Heart left ventricle (tissue), 16 donors: Measurements from ENCODE around the gene PIK3CA. TPM values are rescaled to one million over a fixed set of nuclear protein-coding genes. Genes with fewer than 3 reads are reported as not detected.
"Not testable (repeated sequence)": the region's sequence is repeated elsewhere in the genome, so short reads cannot be mapped to it uniquely, and the experiment has no call there.

ENCODE experiments used
- ATAC-seq, 4 donors: fragments of 200-7000 bp; cut with Tn5 transposase; one replicate each; pipeline ENCODE4 v1.9.1; 2020 to 2022; ENCODE audit warnings: moderate library complexity in 4 of 4, mild to moderate bottlenecking in 3 of 4, moderate number of reproducible peaks in 1 of 4
- DNase-seq, 5 donors: peaks; one replicate each; pipeline ENCODE4 v3.0.0-alpha.2; 2020
- H3K27ac ChIP-seq, 12 donors: fragments of 200-600 bp; sonication (generic) in 4 of 12; one replicate each; pipeline versions ENCODE4 v1.5.0 to v1.8.0; 2016 to 2022; ENCODE audit warnings: mild to moderate bottlenecking in 2 of 12
- H3K27me3 ChIP-seq, 9 donors: fragments of 200-600 bp; sonication (generic) in 2 of 9; one replicate each; pipeline versions ENCODE4 v1.5.1 to v1.8.0; 2016 to 2022; ENCODE audit warnings: mild to moderate bottlenecking in 3 of 9
- H3K36me3 ChIP-seq, 9 donors: fragments of 200-600 bp; sonication (generic) in 2 of 9; one replicate each; pipeline versions ENCODE4 v1.5.0 to v1.8.0; 2018 to 2022; ENCODE audit warnings: mild to moderate bottlenecking in 2 of 9
- H3K4me1 ChIP-seq, 12 donors: fragments of 200-600 bp; sonication (generic) in 4 of 12; one replicate each; pipeline versions ENCODE4 v1.5.0 to v1.8.0; 2016 to 2022; ENCODE audit warnings: mild to moderate bottlenecking in 3 of 12
- H3K4me3 ChIP-seq, 12 donors: fragments of 200-600 bp; sonication (generic) in 4 of 12; one replicate each; pipeline versions ENCODE4 v1.5.0 to v1.8.0; 2017 to 2022; ENCODE audit warnings: mild to moderate bottlenecking in 9 of 12, moderate library complexity in 4 of 12
- H3K9me3 ChIP-seq, 12 donors: fragments of 200-600 bp; sonication (generic) in 4 of 12; one replicate each; pipeline versions ENCODE4 v1.5.0 to v1.8.0; 2016 to 2022; ENCODE audit warnings: mild to moderate bottlenecking in 1 of 12
- POLR2A ChIP-seq, 2 donors: fragments of 450-650 bp; IDR thresholded peaks; one replicate each; pipeline ENCODE4 v1.6.1; 2017; ENCODE audit warnings: antibody characterized with exemption in 2 of 2, mild to moderate bottlenecking in 2 of 2, moderate library complexity in 2 of 2
- WGBS, 4 donors: extraction: QIAGEN DNeasy Blood & Tissue Kit in 2 of 4; methylation state at CpG; one replicate each; pipeline versions ENCODE4 v1.1.5 to v1.1.7; 2013 to 2018; 5-methylcytosine and 5-hydroxymethylcytosine counted together
- intact Hi-C, 10 donors: fragments of 100-400 bp; cut with DNase I; formaldehyde crosslinking; loops; one replicate each; pipeline versions ENCODE4 v1.11.1 to v1.14.2; 2022
- polyA plus RNA-seq, 2 donors: library from polyadenylated mRNA; stranded (reverse); fragments of 200-250 nt; gene quantifications; one replicate each; pipeline ENCODE4 v1.2.3, GENCODE V29; 2013
- total RNA-seq, 9 donors: library from RNA; depleted of rRNA in 2 of 9; stranded (reverse); fragments of >200 nt in 2 of 9; fragmentation: NEBNext Ultra II Directional in 3 of 9; extraction: Animal tissue kit (Norgen Biotek cat#: 25700) in 3 of 9; gene quantifications; one replicate each; pipeline versions ENCODE4 v1.1.0 to v1.2.4, GENCODE V29; 2016 to 2023
- TF ChIP-seq, protein P1 (sequence below), 12 donors: fragments of 200-600 bp; sonication (generic) in 4 of 12; IDR thresholded peaks; one replicate each; pipeline versions ENCODE4 v1.5.0 to v1.8.0; 2018 to 2022; ENCODE audit warnings: antibody characterized with exemption in 12 of 12, mild to moderate bottlenecking in 5 of 12
- donor health status: ischemic (EF 13 %, LVEDD 7.1; RV severe dilation, severe dysfunction).
- donor health status: healthy with polysubstance abuse.
- donor health status: DM: no; HTN: yes; CAD: no.
- donor health status: DM: no; HTN: no; CAD: no.
- donor health status: ischemic (EF 25% LVEDD 6.9; RV normal size, moderate dysfunction).
- donor health status: ischemic (EF 25% LVEDD 5.7; RV mildly dilated, moderate dysfunction).
- donor health status: healthy.
- donor health status: DM: yes; HTN: yes; CAD: no.
- donor health status: ischemic (EF 35%, LVEDD 5.7; RV mildly dilated, moderate dysfunction).
- donor health status: nonischemic (EF 11% LVEDD 7.7; RV severe dilation, severe dysfunction).
- donor health status: DM: yes; HTN: yes; CAD: no.
- donor health status: PGD.
- donor health status: ischemic (EF 29% LVEDD 5.4; RV normal size, mild dysfunction).
- donor health status: nonischemic (EF 23%, LVEDD 6.1; RV moderate dilation, normal function).

The PIK3CA gene
- total and polyA plus RNA-seq, 11 donors: 3.1 to 28.0 (median 18.7) TPM

DNA sequence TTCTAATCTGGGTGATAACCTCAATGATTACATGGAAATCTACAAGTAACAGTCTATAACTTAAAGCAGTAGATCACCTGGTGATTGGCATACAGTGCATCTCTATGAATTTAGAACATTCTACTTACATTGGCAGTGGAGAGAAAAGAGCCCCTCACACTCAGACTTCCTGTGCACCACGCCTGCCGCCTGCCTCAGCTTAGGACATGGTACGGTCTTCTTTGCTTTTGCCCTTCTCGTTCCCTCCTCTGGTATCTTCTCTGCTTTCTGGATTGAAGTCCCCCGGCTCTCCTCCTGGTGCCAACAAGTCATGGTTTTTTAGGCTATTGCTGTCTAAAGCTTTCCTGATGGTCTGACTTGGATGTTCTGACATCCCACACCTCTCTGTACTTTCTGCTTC is 110.7 kb downstream of the PIK3CA start:
- WGBS, 4 donors: 75 to 88% (median 82%) methylated on average over 5 of the region's 5 CpGs
- no peak for ATAC-seq

DNA sequence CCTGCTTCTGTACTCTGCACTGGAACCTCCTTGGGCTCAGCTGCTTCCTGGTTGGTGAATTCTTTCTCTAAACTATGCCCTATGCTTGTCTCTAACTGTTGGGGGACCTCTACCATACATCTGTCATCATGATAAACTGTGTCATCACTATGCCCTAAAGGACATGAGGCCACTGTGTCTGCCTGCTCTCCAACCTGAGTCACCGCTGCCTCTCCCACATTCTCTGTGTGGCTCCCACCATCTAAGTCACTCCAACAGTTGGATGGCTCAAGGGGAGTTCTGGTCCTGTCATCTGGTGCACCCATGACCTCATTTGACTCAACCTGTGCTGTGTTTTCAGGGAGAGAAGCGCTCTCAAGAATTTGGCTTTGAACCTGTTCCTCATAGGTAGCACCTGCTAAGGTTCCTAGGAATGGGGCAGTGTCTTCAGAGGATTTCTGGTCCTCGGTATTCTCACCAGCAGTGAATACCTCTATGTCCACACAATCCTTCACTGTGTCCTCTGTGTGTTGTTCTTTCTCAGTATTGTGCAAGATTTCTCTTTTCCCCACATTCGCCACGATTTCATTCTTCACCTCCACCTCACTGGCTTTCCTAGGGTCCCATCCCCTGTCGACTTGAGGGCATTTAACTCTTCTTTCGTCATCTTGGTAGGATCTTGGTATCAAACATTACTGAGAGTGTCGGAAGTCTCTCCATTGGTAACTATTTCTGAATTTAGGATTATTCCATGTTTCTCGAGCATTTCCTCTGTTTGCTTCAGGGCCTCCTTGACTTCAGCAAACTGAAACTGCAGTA is 112.0 kb downstream of the PIK3CA start:
- DNase-seq, ATAC-seq, H3K36me3 ChIP-seq, H3K27me3 ChIP-seq, H3K4me1 ChIP-seq: not testable (repeated sequence)
- peak overlapping the region in 5 of 12 donors; percentile 47 to 84 (median 69) for H3K4me3 ChIP-seq
- H3K9me3 ChIP-seq: peaks cover 0 to 33% (median 2%) of the 10 kb centered on the region in 12 donors
- H3K27ac ChIP-seq: peak overlapping the region in 1 of 12 donors; percentile 59
- intact Hi-C loops: loop anchor here in 3 of 10 donors (2.0 to 10.0 kb wide), 3 partner anchors 55 to 113 kb away; partner anchors contain the start of gene PIK3CA (in 2 of the 3)
- WGBS, 4 donors: 97 to 99% (median 98%) methylated on average over 9 of the region's 9 CpGs

More for the DNA sequence above, 110.7 kb downstream of the PIK3CA start:
- Histone ChIP-seq H3K9me3 (peaks cover 0 to 33% (median 2%) of the 10 kb centered on the region in 12 donors), H3K4me1 (peaks cover 0 to 7% (median 0%) of the 10 kb centered on the region in 12 donors), H3K27me3 (no peaks in the 10 kb centered on the region), H3K27ac (no peak overlapping the region), H3K36me3 (no peaks in the 10 kb centered on the region), H3K4me3 (no peak overlapping the region)
- intact Hi-C loops: no loop called here
- no peak for DNase-seq
- TF ChIP-seq POLR2A (IDR thresholded peaks at IDR 0.05): no peak
- TF ChIP-seq, protein P1, sequence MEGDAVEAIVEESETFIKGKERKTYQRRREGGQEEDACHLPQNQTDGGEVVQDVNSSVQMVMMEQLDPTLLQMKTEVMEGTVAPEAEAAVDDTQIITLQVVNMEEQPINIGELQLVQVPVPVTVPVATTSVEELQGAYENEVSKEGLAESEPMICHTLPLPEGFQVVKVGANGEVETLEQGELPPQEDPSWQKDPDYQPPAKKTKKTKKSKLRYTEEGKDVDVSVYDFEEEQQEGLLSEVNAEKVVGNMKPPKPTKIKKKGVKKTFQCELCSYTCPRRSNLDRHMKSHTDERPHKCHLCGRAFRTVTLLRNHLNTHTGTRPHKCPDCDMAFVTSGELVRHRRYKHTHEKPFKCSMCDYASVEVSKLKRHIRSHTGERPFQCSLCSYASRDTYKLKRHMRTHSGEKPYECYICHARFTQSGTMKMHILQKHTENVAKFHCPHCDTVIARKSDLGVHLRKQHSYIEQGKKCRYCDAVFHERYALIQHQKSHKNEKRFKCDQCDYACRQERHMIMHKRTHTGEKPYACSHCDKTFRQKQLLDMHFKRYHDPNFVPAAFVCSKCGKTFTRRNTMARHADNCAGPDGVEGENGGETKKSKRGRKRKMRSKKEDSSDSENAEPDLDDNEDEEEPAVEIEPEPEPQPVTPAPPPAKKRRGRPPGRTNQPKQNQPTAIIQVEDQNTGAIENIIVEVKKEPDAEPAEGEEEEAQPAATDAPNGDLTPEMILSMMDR (IDR thresholded peaks at IDR 0.05): no peak

DNA sequence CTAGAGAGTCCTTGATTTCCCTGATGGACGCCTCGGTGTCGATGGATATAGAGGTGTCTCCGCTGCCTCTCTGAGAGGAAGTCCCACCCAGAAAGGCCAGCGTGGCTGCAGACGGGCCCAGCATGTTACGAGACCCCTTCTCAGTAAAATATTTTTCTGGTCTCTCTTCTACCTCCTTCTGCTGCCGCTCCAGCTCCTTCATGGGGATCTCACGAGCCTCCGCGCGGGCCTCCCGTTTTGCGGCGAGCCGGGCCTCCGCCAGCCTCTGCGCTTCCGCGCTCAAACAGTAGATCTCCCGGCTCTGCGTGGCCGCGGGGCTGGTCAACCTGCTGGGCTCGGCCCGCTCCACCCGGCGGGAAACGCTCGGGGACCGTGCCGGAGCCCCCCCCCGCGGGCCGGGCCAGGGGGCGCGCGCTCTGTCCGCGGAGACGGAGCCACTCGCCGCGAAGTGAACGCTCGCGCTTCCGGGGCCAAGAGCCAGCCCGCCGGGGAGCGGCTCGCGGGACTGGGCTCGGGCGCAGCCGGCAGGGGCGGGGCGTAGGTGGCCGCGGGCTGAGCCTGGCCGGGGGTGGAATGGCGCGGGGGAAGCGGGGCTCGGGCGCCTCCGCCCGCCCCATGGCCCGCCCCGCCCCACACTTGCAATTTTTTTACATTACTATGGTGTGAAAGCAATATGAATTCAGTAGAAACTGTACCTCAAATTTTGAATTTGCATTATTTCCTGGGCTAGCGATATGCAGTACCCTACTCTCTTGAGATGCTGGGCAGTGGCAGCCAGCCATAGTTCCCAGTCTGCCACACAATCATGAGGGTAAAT is 113.0 kb downstream of the PIK3CA start:
- intact Hi-C loops: loop anchor here in 3 of 10 donors (2.0 to 10.0 kb wide), 3 partner anchors 54 to 114 kb away; partner anchors contain the start of gene PIK3CA (in 2 of the 3)
- TF ChIP-seq, protein P1 (IDR thresholded peaks at IDR 0.05): no peak
- TF ChIP-seq POLR2A (IDR thresholded peaks at IDR 0.05): peak in 1 of 2 donors; percentile 63
- Histone ChIP-seq H3K27me3 (no peaks in the 10 kb centered on the region), H3K36me3 (no peaks in the 10 kb centered on the region), H3K9me3 (peaks cover 0 to 33% (median 2%) of the 10 kb centered on the region in 12 donors), H3K27ac (peak overlapping the region in 11 of 12 donors; percentile 25 to 81 (median 70)), H3K4me1 (peaks cover 0 to 7% (median 0%) of the 10 kb centered on the region in 12 donors), H3K4me3 (peak overlapping the region; percentile 22 to 85 (median 72))
- 6 to 25% (median 14%) methylated on average over 34 to 71 of the region's 71 CpGs for WGBS, 4 donors
- DNase-seq (peak; percentile 76 to 92 (median 85)), ATAC-seq (peak; percentile 86 to 100 (median 98))

DNA sequence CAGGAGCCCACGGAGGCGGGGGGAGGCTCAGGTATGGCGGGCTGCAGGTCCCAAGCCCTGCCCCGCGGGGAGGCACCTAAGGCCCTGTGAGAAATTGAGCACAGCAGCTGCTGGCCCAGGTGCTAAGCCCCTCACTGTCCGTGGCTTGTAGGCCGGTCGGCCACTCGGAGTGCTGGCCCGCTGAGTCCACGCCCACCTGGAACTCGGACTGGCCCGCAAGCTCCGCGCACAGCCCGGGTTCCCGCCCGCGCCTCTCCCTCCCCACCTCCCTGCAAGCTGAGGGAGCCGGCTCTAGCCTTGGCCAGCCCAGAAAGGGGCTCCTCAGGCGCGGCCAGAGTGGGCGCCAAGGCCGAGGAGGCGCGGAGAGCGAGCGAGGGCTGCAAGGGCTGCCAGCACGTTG is 115.0 kb downstream of the PIK3CA start:
- H3K4me3 ChIP-seq: no peak overlapping the region
- WGBS, 4 donors: 96 to 98% (median 97%) methylated on average over 14 to 29 of the region's 29 CpGs
- peaks cover 0 to 24% (median 2%) of the 10 kb centered on the region in 12 donors for H3K9me3 ChIP-seq
- intact Hi-C loops: loop anchor here in 2 of 10 donors (5.0 to 10.0 kb wide), 2 partner anchors 52 to 116 kb away; partner anchors contain the start of gene PIK3CA (in 2 of the 2)
- ATAC-seq: no peak
- H3K4me1 ChIP-seq: peaks cover 0 to 10% (median 5%) of the 10 kb centered on the region in 12 donors
- no peak overlapping the region for H3K27ac ChIP-seq
- no peaks in the 10 kb centered on the region for H3K36me3 ChIP-seq
- DNase-seq: no peak
- H3K27me3 ChIP-seq: no peaks in the 10 kb centered on the region
- TF ChIP-seq POLR2A (IDR thresholded peaks at IDR 0.05): no peak
- TF ChIP-seq, protein P1 (IDR thresholded peaks at IDR 0.05): no peak
